GM12878 (cell line): Measurements from ENCODE around the gene PRKN. TPM values are rescaled to one million over a fixed set of nuclear protein-coding genes. Genes with fewer than 3 reads are reported as not detected.

Experiments used
- ATAC-seq: fragments of 200-7000 bp; cut with Tn5 transposase; 3 replicates; pipeline ENCODE4 v1.9.1; 2020; ENCODE audit warnings: mild to moderate bottlenecking, moderate library complexity
- BruUV-seq: library from RNA; stranded (reverse); fragments of 400-500 nt; replicated peaks from 2 replicates; lab custom pipeline; 2021; lab: Mats Ljungman, UMichigan
- CTCF ChIA-PET: fragments of 300-600 bp; sonication (Branson Sonifier 250); formaldehyde crosslinking; extraction: SDS; loops from one replicate; lab custom pipeline; 2021; ENCODE audit warnings: inconsistent platforms; lab: Yijun Ruan, JAX
- POLR2A ChIA-PET: fragments of 350-600 bp; formaldehyde crosslinking; extraction: SDS; loops from one replicate; lab custom pipeline; 2021; ENCODE audit warnings: inconsistent platforms; lab: Charles Lee
- RAD21 ChIA-PET: fragments of 300-600 bp; sonication (Branson Sonifier 250); formaldehyde crosslinking; loops from one replicate; lab custom pipeline; 2023; ENCODE audit warnings: antibody characterized with exemption; ENCODE audit not compliant: unreplicated experiment; lab: Charles Lee
- SMC1A ChIA-PET: fragments of 300-600 bp; sonication (Branson Sonifier 250); formaldehyde crosslinking; loops from one replicate; lab custom pipeline; 2023; ENCODE audit not compliant: unreplicated experiment, uncharacterized antibody; lab: Charles Lee
- DNase-seq: peaks from one replicate; pipeline ENCODE4 v3.0.0-alpha.2; 2011; ENCODE audit warnings: low read depth, low spot score
- FAIRE-seq: peaks from 3 replicates; lab custom pipeline; 2011; peaks lifted over from hg19 to GRCh38; lab: Jason Lieb, UNC
- H2AFZ ChIP-seq: 2 replicates; pipeline ENCODE4 v1.6.0; 2011; ENCODE audit warnings: low read depth, low read length, control low read depth; ENCODE audit not compliant: control insufficient read depth
- H3K27ac ChIP-seq: 2 replicates; pipeline ENCODE4 v1.5.1; 2011; ENCODE audit warnings: control low read depth; ENCODE audit not compliant: control insufficient read depth, insufficient read depth
- H3K27me3 ChIP-seq, 2 experiments: replicated peaks in 1 of 2; 2 replicates each; pipeline versions ENCODE4 v1.6.0 to v1.6.1; 2011; ENCODE audit warnings: low read length in 1 of 2; ENCODE audit not compliant: control insufficient read depth in 2 of 2, insufficient read depth in 2 of 2
- H3K36me3 ChIP-seq, 2 experiments: 2 replicates each; pipeline ENCODE4 v1.5.1; 2011; ENCODE audit warnings: low read length in 1 of 2; ENCODE audit not compliant: control insufficient read depth in 2 of 2, insufficient read depth in 2 of 2
- H3K4me1 ChIP-seq: 2 replicates; pipeline ENCODE4 v1.6.1; 2011; ENCODE audit warnings: mild to moderate bottlenecking, low read length, moderate library complexity, mixed read lengths; ENCODE audit not compliant: control insufficient read depth, insufficient read depth
- H3K4me2 ChIP-seq: 2 replicates; pipeline ENCODE4 v1.6.0; 2011; ENCODE audit warnings: control low read depth; ENCODE audit not compliant: control insufficient read depth, insufficient read depth
- H3K4me3 ChIP-seq: fragments of 200-600 bp; sonication (generic); 2 replicates; pipeline ENCODE4 v1.5.1; 2016
- H3K79me2 ChIP-seq: 2 replicates; pipeline ENCODE4 v1.6.0; 2011; ENCODE audit warnings: low read length; ENCODE audit not compliant: control insufficient read depth, insufficient read depth
- H3K9ac ChIP-seq: 2 replicates; pipeline ENCODE4 v1.8.0; 2011; ENCODE audit warnings: low read length, control low read depth, mixed read lengths; ENCODE audit not compliant: control insufficient read depth, insufficient read depth
- H3K9me3 ChIP-seq: replicated peaks from 3 replicates; pipeline ENCODE4 v1.5.1; 2011; ENCODE audit warnings: mild to moderate bottlenecking, low read length; ENCODE audit not compliant: control insufficient read depth, insufficient read depth
- H4K20me1 ChIP-seq: 2 replicates; pipeline ENCODE4 v1.6.0; 2011; ENCODE audit not compliant: control insufficient read depth, insufficient read depth
- BCL11A ChIP-seq: IDR thresholded peaks from 2 replicates; pipeline ENCODE4 v1.6.1; 2011; ENCODE audit warnings: low read depth, low read length
- BRCA1 ChIP-seq: IDR thresholded peaks from 2 replicates; pipeline ENCODE4 v1.6.1; 2011; ENCODE audit warnings: low read depth, low read length, improper control_type of control experiment
- CBFB ChIP-seq: IDR thresholded peaks from 2 replicates; pipeline ENCODE4 v1.6.1; 2016; ENCODE audit warnings: antibody characterized with exemption, low read depth
- CBX3 ChIP-seq: fragments of 200-600 bp; sonication (generic); IDR thresholded peaks from 2 replicates; pipeline ENCODE4 v1.6.1; 2016; ENCODE audit warnings: low read depth, borderline replicate concordance
- CREB1 ChIP-seq: IDR thresholded peaks from 2 replicates; pipeline ENCODE4 v1.6.1; 2012; ENCODE audit warnings: low read depth, mild to moderate bottlenecking, inconsistent platforms
- EED ChIP-seq: sonication (generic); IDR thresholded peaks from 2 replicates; pipeline ENCODE4 v1.6.1; 2016; ENCODE audit warnings: antibody characterized with exemption, low read depth
- EGR1 ChIP-seq, 2 experiments: IDR thresholded peaks; 1 replicate in 1 of 2; 2 replicates in 1 of 2; pipeline ENCODE4 v1.6.1; 2011 to 2012; ENCODE audit warnings: low read depth in 2 of 2, low read length in 2 of 2, borderline replicate concordance in 1 of 2, mild to moderate bottlenecking in 1 of 2, moderate library complexity in 1 of 2
- ETV6 ChIP-seq, 2 experiments: fragments of 450-650 bp in 1 of 2; IDR thresholded peaks in 1 of 2; conservative IDR thresholded peaks in 1 of 2; 2 replicates each; pipeline ENCODE4 v1.6.1; 2014; ENCODE audit warnings: antibody characterized with exemption in 1 of 2, borderline replicate concordance in 1 of 2, low read depth in 1 of 2, mild to moderate bottlenecking in 1 of 2, moderate library complexity in 1 of 2
- FOXM1 ChIP-seq: IDR thresholded peaks from 2 replicates; pipeline ENCODE4 v1.6.1; 2012; ENCODE audit warnings: low read depth, mild to moderate bottlenecking, inconsistent platforms, low read length, moderate library complexity
- GATAD2B ChIP-seq: fragments of 450-650 bp; conservative IDR thresholded peaks from 2 replicates; pipeline ENCODE4 v1.6.1; 2017; ENCODE audit warnings: low read depth, mild to moderate bottlenecking, moderate library complexity
- JUND ChIP-seq: IDR thresholded peaks from 2 replicates; pipeline ENCODE4 v1.6.1; 2012; ENCODE audit warnings: low read depth, mild to moderate bottlenecking, low read length, improper control_type of control experiment, moderate library complexity
- KAT2A ChIP-seq: conservative IDR thresholded peaks from 2 replicates; pipeline ENCODE4 v1.6.1; 2011; ENCODE audit warnings: low read depth, low read length; ENCODE audit not compliant: control insufficient read depth
- MTA3 ChIP-seq: IDR thresholded peaks from 2 replicates; pipeline ENCODE4 v1.6.1; 2012; ENCODE audit warnings: low read length, inconsistent platforms, borderline replicate concordance
- POLR2AphosphoS5 ChIP-seq: IDR thresholded peaks from 2 replicates; pipeline ENCODE4 v1.6.1; 2011; ENCODE audit warnings: mild to moderate bottlenecking, low read length, inconsistent platforms
- POU2F2 ChIP-seq: IDR thresholded peaks from 3 replicates; pipeline ENCODE4 v1.6.1; 2011; ENCODE audit warnings: low read depth, mild to moderate bottlenecking, low read length, borderline replicate concordance
- SMC3 ChIP-seq: IDR thresholded peaks from 2 replicates; pipeline ENCODE4 v1.6.1; 2011; ENCODE audit warnings: low read length, improper control_type of control experiment, borderline replicate concordance
- SPI1 ChIP-seq: IDR thresholded peaks from 2 replicates; pipeline ENCODE4 v1.6.1; 2011; ENCODE audit warnings: low read depth, mild to moderate bottlenecking, low read length, moderate library complexity, borderline replicate concordance; ENCODE audit not compliant: insufficient read depth
- SREBF2 ChIP-seq: IDR thresholded peaks from 2 replicates; pipeline ENCODE4 v1.6.1; 2012; ENCODE audit warnings: mild to moderate bottlenecking, low read length
- TARDBP ChIP-seq: IDR thresholded peaks from 2 replicates; pipeline ENCODE4 v1.6.1; 2016; ENCODE audit warnings: borderline replicate concordance
- TCF7 ChIP-seq: IDR thresholded peaks from 2 replicates; pipeline ENCODE4 v1.6.1; 2014; ENCODE audit warnings: antibody characterized with exemption, borderline replicate concordance
- WGBS: methylation state at CpG from one replicate; pipeline ENCODE4 v1.1.6; 2016; ENCODE audit warnings: low lambda C conversion rate; ENCODE audit not compliant: insufficient replicate concordance, insufficient coverage; ENCODE audit errors: missing lambda C conversion rate; 5-methylcytosine and 5-hydroxymethylcytosine counted together
- in situ Hi-C: fragments of 300-500 bp; cut with MboI; formaldehyde crosslinking; loops from 9 replicates; pipeline ENCODE4 v1.14.3; 2018; ENCODE audit warnings: mixed read lengths
- intact Hi-C: fragments of 100-400 bp; cut with micrococcal nuclease; formaldehyde crosslinking; loops from one replicate; pipeline ENCODE4 v1.14.2; 2022; ENCODE audit not compliant: unreplicated experiment
- polyA plus RNA-seq, 11 experiments: library from polyadenylated mRNA; depleted of rRNA in 4 of 11; unstranded in 6 of 11; stranded (reverse) in 5 of 11; fragments of >200 nt; fragmentation: Nextera tagmentation in 4 of 11; fragmentation: Illumina TruSeq in 1 of 11; extraction: Ambion mirVana in 4 of 11; extraction: Trizol in 1 of 11; gene quantifications; 1 replicate in 1 of 11; 2 replicates in 10 of 11; pipeline versions ENCODE4 v1.2.1 to v1.2.3, GENCODE V29; 2011 to 2016; ENCODE audit warnings: inconsistent platforms in 2 of 11, missing spikeins in 2 of 11, low read depth in 1 of 11
- total RNA-seq, 4 experiments: library from RNA; depleted of rRNA in 3 of 4; stranded (reverse); fragments of >200 nt in 3 of 4; fragmentation: Illumina TruSeq in 1 of 4; extraction: Trizol in 1 of 4; gene quantifications; 2 replicates each; pipeline versions ENCODE4 v1.2.1 to v1.2.3, GENCODE V29; 2013 to 2021

The PRKN gene
- total and polyA plus RNA-seq, 10 of the 15 experiments (the other 5 are each of a cell fraction or from before 2014, with no cell fraction given) = 0.06 to 0.09 TPM; not detected in 8

- Histone ChIP-seq H3K36me3 (no peaks in the 10 kb centered on the region), H3K9me3 (no peaks in the 10 kb centered on the region; the same call in 2 of the 3 replicates), H3K4me1 (no peaks in the 10 kb centered on the region), H4K20me1 (no peaks in the 10 kb centered on the region), H3K27me3 (no peaks in the 10 kb centered on the region), H3K4me2 (no peak overlapping the region), H3K4me3 (no peak overlapping the region), H3K79me2 (no peaks in the 10 kb centered on the region), H2AFZ (no peak overlapping the region), H3K27ac (no peak overlapping the region)
- DNase-seq (no peak), ATAC-seq (no peak)
- POLR2A ChIA-PET = interaction anchor here (0.6 kb wide), 1 partner anchor 489 kb away, joined by 4 read pairs; no protein-coding TSS in a partner anchor
- no TSS peak for BruUV-seq
- intact Hi-C loops = no loop called here
- no peak for TF ChIP-seq POLR2AphosphoS5
- TF ChIP-seq EGR1 (IDR thresholded peaks at IDR 0.05; ENCODE audit: borderline replicate concordance in 1 of 2, low read depth in 2 of 2, low read length in 2 of 2) = no peak
- no peak for TF ChIP-seq EED
- no peak for TF ChIP-seq CREB1
- no peak for TF ChIP-seq BCL11A
- no peak for TF ChIP-seq SREBF2
- no peak for TF ChIP-seq CBX3
- no peak for TF ChIP-seq FOXM1
- TF ChIP-seq JUND = no peak
- TF ChIP-seq BRCA1 = no peak
- no peak for TF ChIP-seq TCF7
- no peak for TF ChIP-seq SMC3
- no peak for TF ChIP-seq SPI1
- TF ChIP-seq POU2F2 = no peak
- TF ChIP-seq TARDBP = no peak
- no peak for TF ChIP-seq KAT2A
- TF ChIP-seq ETV6 (conservative IDR thresholded peaks at IDR 0.05 in 1 of 2, IDR thresholded peaks at IDR 0.05 in 1 of 2; ENCODE audit: borderline replicate concordance in 1 of 2, low read depth in 1 of 2) = no peak
- no peak for TF ChIP-seq GATAD2B
- no peak for TF ChIP-seq MTA3
- no peak for TF ChIP-seq CBFB
- TF ChIP-seq, all 136 proteins: peak for 0
- ChIA-PET CTCF (interaction anchor here (0.6 to 1.6 kb wide), 2 partner anchors 10 to 68 kb away, joined by 3 to 12 read pairs; no protein-coding TSS in a partner anchor), SMC1A (interaction anchor here (0.6 to 0.8 kb wide), 2 partner anchors 10 to 210 kb away, joined by 3 read pairs; no protein-coding TSS in a partner anchor), RAD21 (interaction anchor here (0.6 kb wide), 1 partner anchor 744 kb away, joined by 3 read pairs; the partner anchor contains the start of gene LPA)
- WGBS = 53% methylated on average over 8 of the region's 8 CpGs
- no peak overlapping the region for H3K9ac ChIP-seq
- in situ Hi-C loops = no loop called here
- no peak for FAIRE-seq
Observed at GRCh38 chr6:161408041-161408440, 1319.5 kb downstream of the PRKN start.
